HG03039 (cell line): ENCODE results near the gene FGR.
"Not testable (repeated sequence)": the region's sequence is repeated elsewhere in the genome, so short reads cannot be mapped to it uniquely, and the experiment has no call there.

Source experiments
- ATAC-seq: cut with Tn5 transposase; IDR thresholded peaks from one replicate; pipeline ENCODE4 v1.9.1; 2021; ENCODE audit warnings: mild to moderate bottlenecking, moderate library complexity; ENCODE audit not compliant: unreplicated experiment

The FGR gene

GRCh38 chr1:27635396-27636142, 584 bp upstream of the FGR start:
- ATAC-seq: no peak

GRCh38 chr1:27634177-27634984, 604 bp downstream of the FGR start:
- no peak for ATAC-seq

GRCh38 chr1:27633640-27634176, 1.3 kb downstream of the FGR start:
- no peak for ATAC-seq

- no peak for ATAC-seq
Measured at GRCh38 chr1:27633298-27633610, 1.7 kb downstream of the FGR start.

GRCh38 chr1:27632387-27633297, 2.3 kb downstream of the FGR start:
- ATAC-seq: no peak

GRCh38 chr1:27630859-27631491, 4.0 kb downstream of the FGR start:
- no peak for ATAC-seq

- no peak for ATAC-seq
Measured at GRCh38 chr1:27628712-27629111, 6.3 kb downstream of the FGR start.

GRCh38 chr1:27627733-27628132, 7.3 kb downstream of the FGR start:
- ATAC-seq: not testable (repeated sequence)

- no peak for ATAC-seq
Measured at GRCh38 chr1:27627061-27627460, 7.9 kb downstream of the FGR start.

- ATAC-seq: no peak
Measured at GRCh38 chr1:27626031-27626935, 8.7 kb downstream of the FGR start.

GRCh38 chr1:27624467-27625178, 10.4 kb downstream of the FGR start:
- no peak for ATAC-seq

- ATAC-seq: no peak
Measured at GRCh38 chr1:27623327-27624212, 11.4 kb downstream of the FGR start.

- ATAC-seq: no peak
Measured at GRCh38 chr1:27622828-27623227, 12.2 kb downstream of the FGR start.

- ATAC-seq: no peak
Measured at GRCh38 chr1:27621051-27621920, 13.7 kb downstream of the FGR start.

- ATAC-seq: not testable (repeated sequence)
Measured at GRCh38 chr1:27619782-27620438, 15.1 kb downstream of the FGR start.

GRCh38 chr1:27618341-27619082, 16.5 kb downstream of the FGR start:
- ATAC-seq: no peak
